Measurements from ENCODE around the gene STK11.

STK11 gene

GRCh38 chr19:1271528-1272422, 66.2 kb downstream of the STK11 start:
- Histone ChIP-seq H3F3A (ENCODE audit: low read depth) (peaks cover 14% of the 10 kb centered on the region), H3K36me3 (ENCODE audit: insufficient read depth, low read length) (peaks cover 49% of the 10 kb centered on the region; the same call in 1 of the 2 replicates), H3K9ac (ENCODE audit: low read depth, low read length, poor library complexity, severe bottlenecking) (peak overlapping the region; percentile 97), H4K20me1 (ENCODE audit: insufficient read depth, low read length, poor library complexity, severe bottlenecking) (peaks cover 66% of the 10 kb centered on the region), H3K9me3 (ENCODE audit: insufficient read depth, low read depth, low read length) (no peaks in the 10 kb centered on the region), H3K9me2 (replicated peaks; ENCODE audit: low read depth, low read length) (no peaks in the 10 kb centered on the region), H3K27me3 (ENCODE audit: insufficient read depth, low read length, poor library complexity, severe bottlenecking) (peaks cover 4% of the 10 kb centered on the region), H3K79me2 (ENCODE audit: insufficient read depth, low read length) (peaks cover 66% of the 10 kb centered on the region), H3K4me3 (ENCODE audit: low read length, poor library complexity, severe bottlenecking) (peak overlapping the region; percentile 94), H2AFZ (ENCODE audit: low read length) (no peak overlapping the region), H3K4me2 (ENCODE audit: low read depth, low read length, poor library complexity, severe bottlenecking) (peak overlapping the region; percentile 100), H3K4me1 (ENCODE audit: insufficient read depth, low read length, poor library complexity, severe bottlenecking) (peaks cover 46% of the 10 kb centered on the region)
- TF ChIP-seq EZH2phosphoT487 (IDR thresholded peaks at IDR 0.05; ENCODE audit: borderline replicate concordance) (no peak), CTCF (conservative IDR thresholded peaks at IDR 0.05; ENCODE audit: low read length) (no peak)

- TF ChIP-seq CTCF (conservative IDR thresholded peaks at IDR 0.05; ENCODE audit: low read length): no peak
- TF ChIP-seq EZH2phosphoT487 (IDR thresholded peaks at IDR 0.05; ENCODE audit: borderline replicate concordance): no peak
- H3K9me2 ChIP-seq (replicated peaks; ENCODE audit: low read depth, low read length): no peaks in the 10 kb centered on the region
- H3K79me2 ChIP-seq (ENCODE audit: insufficient read depth, low read length): peaks cover 72% of the 10 kb centered on the region
- no peak overlapping the region for H2AFZ ChIP-seq (ENCODE audit: low read length)
- H3K4me2 ChIP-seq (ENCODE audit: low read depth, low read length, poor library complexity, severe bottlenecking): peak overlapping the region; percentile 100
- H3K9me3 ChIP-seq (ENCODE audit: insufficient read depth, low read depth, low read length): no peaks in the 10 kb centered on the region
- peaks cover 66% of the 10 kb centered on the region for H4K20me1 ChIP-seq (ENCODE audit: insufficient read depth, low read length, poor library complexity, severe bottlenecking)
- H3K4me3 ChIP-seq (ENCODE audit: low read length, poor library complexity, severe bottlenecking): no peak overlapping the region
- H3K4me1 ChIP-seq (ENCODE audit: insufficient read depth, low read length, poor library complexity, severe bottlenecking): peaks cover 46% of the 10 kb centered on the region
- peaks cover 14% of the 10 kb centered on the region for H3F3A ChIP-seq (ENCODE audit: low read depth)
- H3K9ac ChIP-seq (ENCODE audit: low read depth, low read length, poor library complexity, severe bottlenecking): peak overlapping the region; percentile 7
- peaks cover 4% of the 10 kb centered on the region for H3K27me3 ChIP-seq (ENCODE audit: insufficient read depth, low read length, poor library complexity, severe bottlenecking)
- H3K36me3 ChIP-seq (ENCODE audit: insufficient read depth, low read length): peaks cover 49% of the 10 kb centered on the region; the same call in 1 of the 2 replicates
These were observed 67.1 kb downstream of the STK11 start for GRCh38 chr19:1272423-1273262.

GRCh38 chr19:1273263-1274041, 67.9 kb downstream of the STK11 start:
- peaks cover 72% of the 10 kb centered on the region for H3K79me2 ChIP-seq (ENCODE audit: insufficient read depth, low read length)
- no peak overlapping the region for H2AFZ ChIP-seq (ENCODE audit: low read length)
- H3F3A ChIP-seq (ENCODE audit: low read depth): peaks cover 14% of the 10 kb centered on the region
- peaks cover 66% of the 10 kb centered on the region for H4K20me1 ChIP-seq (ENCODE audit: insufficient read depth, low read length, poor library complexity, severe bottlenecking)
- peaks cover 4% of the 10 kb centered on the region for H3K27me3 ChIP-seq (ENCODE audit: insufficient read depth, low read length, poor library complexity, severe bottlenecking)
- H3K36me3 ChIP-seq (ENCODE audit: insufficient read depth, low read length): peaks cover 49% of the 10 kb centered on the region; the same call in 1 of the 2 replicates
- TF ChIP-seq CTCF (conservative IDR thresholded peaks at IDR 0.05; ENCODE audit: low read length) (no peak), EZH2phosphoT487 (IDR thresholded peaks at IDR 0.05; ENCODE audit: borderline replicate concordance) (no peak)
- H3K4me2 ChIP-seq (ENCODE audit: low read depth, low read length, poor library complexity, severe bottlenecking): no peak overlapping the region
- H3K9me3 ChIP-seq (ENCODE audit: insufficient read depth, low read depth, low read length): no peaks in the 10 kb centered on the region
- no peak overlapping the region for H3K9ac ChIP-seq (ENCODE audit: low read depth, low read length, poor library complexity, severe bottlenecking)
- H3K9me2 ChIP-seq (replicated peaks; ENCODE audit: low read depth, low read length): no peaks in the 10 kb centered on the region
- no peak overlapping the region for H3K4me3 ChIP-seq (ENCODE audit: low read length, poor library complexity, severe bottlenecking)
- H3K4me1 ChIP-seq (ENCODE audit: insufficient read depth, low read length, poor library complexity, severe bottlenecking): peaks cover 44% of the 10 kb centered on the region

All from Loucy (cell line).